WTC11 (cell line): ENCODE measurements around the gene PIK3R1. TPM values are rescaled to one million over a fixed set of nuclear protein-coding genes. Genes with fewer than 3 reads are reported as not detected.

ENCODE experiments used
- ATAC-seq: fragments of 200-7000 bp; cut with Tn5 transposase; 2 replicates; pipeline ENCODE4 v1.10.0; 2021; ENCODE audit warnings: mild to moderate bottlenecking, moderate library complexity
- CTCF ChIA-PET: fragments of 300-600 bp; sonication (Branson Sonifier 250); formaldehyde crosslinking; loops from one replicate; lab custom pipeline; 2021; ENCODE audit warnings: antibody characterized with exemption; lab: Charles Lee
- POLR2A ChIA-PET: fragments of 350-600 bp; sonication (Branson Sonifier 250); formaldehyde crosslinking; loops from one replicate; lab custom pipeline; 2021; ENCODE audit warnings: antibody characterized with exemption; lab: Charles Lee
- DNase-seq: peaks from one replicate; pipeline ENCODE4 v3.0.0; 2021; ENCODE audit warnings: low spot score
- H3K27ac Mint-ChIP-seq: 2 replicates; pipeline ENCODE4 v1.8.0; 2021; ENCODE audit warnings: mixed read lengths
- H3K27me3 Mint-ChIP-seq: 2 replicates; pipeline ENCODE4 v1.8.0; 2021; ENCODE audit warnings: low read depth, mild to moderate bottlenecking, moderate library complexity, mixed read lengths
- H3K36me3 Mint-ChIP-seq: 2 replicates; pipeline ENCODE4 v1.8.0; 2021; ENCODE audit warnings: mixed read lengths
- H3K4me1 Mint-ChIP-seq: 2 replicates; pipeline ENCODE4 v1.8.0; 2022; ENCODE audit warnings: mixed read lengths
- H3K4me3 Mint-ChIP-seq: 2 replicates; pipeline ENCODE4 v1.8.0; 2021; ENCODE audit warnings: mild to moderate bottlenecking, moderate library complexity, mixed read lengths
- H3K9me3 Mint-ChIP-seq: 2 replicates; pipeline ENCODE4 v1.8.0; 2021; ENCODE audit warnings: mixed read lengths
- ATF1 ChIP-seq: sonication (generic); formaldehyde crosslinking; IDR thresholded peaks from 2 replicates; pipeline ENCODE4 v1.8.1; 2023; ENCODE audit warnings: mild to moderate bottlenecking, moderate library complexity, missing genetic modification reagents
- CBFB ChIP-seq: sonication (generic); formaldehyde crosslinking; IDR thresholded peaks from 2 replicates; pipeline ENCODE4 v1.8.1; 2022; ENCODE audit warnings: mild to moderate bottlenecking, low read depth, missing genetic modification reagents
- CREB1 ChIP-seq: sonication (generic); formaldehyde crosslinking; IDR thresholded peaks from 2 replicates; pipeline ENCODE4 v1.8.0; 2023; ENCODE audit warnings: mild to moderate bottlenecking, missing genetic modification reagents
- FOXK1 ChIP-seq: sonication (generic); formaldehyde crosslinking; IDR thresholded peaks from 2 replicates; pipeline ENCODE4 v1.8.0; 2022; ENCODE audit warnings: mild to moderate bottlenecking, moderate library complexity, missing genetic modification reagents
- FOXP1 ChIP-seq: sonication (generic); formaldehyde crosslinking; IDR thresholded peaks from 2 replicates; pipeline ENCODE4 v1.8.0; 2022; ENCODE audit warnings: missing genetic modification reagents, mild to moderate bottlenecking, moderate library complexity, borderline replicate concordance
- MYBL2 ChIP-seq: sonication (generic); formaldehyde crosslinking; IDR thresholded peaks from 2 replicates; pipeline ENCODE4 v1.8.1; 2023; ENCODE audit warnings: mild to moderate bottlenecking, moderate library complexity, missing genetic modification reagents
- NR1H2 ChIP-seq: sonication (generic); formaldehyde crosslinking; IDR thresholded peaks from 2 replicates; pipeline ENCODE4 v1.9.0; 2021; ENCODE audit warnings: mild to moderate bottlenecking, moderate library complexity, missing genetic modification reagents
- RORB ChIP-seq: fragments of 250-450 bp; sonication (Bioruptor Pico); IDR thresholded peaks from 2 replicates; pipeline ENCODE4 v1.9.0; 2021; ENCODE audit warnings: mild to moderate bottlenecking
- SMAD3 ChIP-seq: sonication (generic); formaldehyde crosslinking; IDR thresholded peaks from 2 replicates; pipeline ENCODE4 v1.8.0; 2022; ENCODE audit warnings: missing genetic modification reagents, mild to moderate bottlenecking, borderline replicate concordance
- SMAD4 ChIP-seq: sonication (generic); formaldehyde crosslinking; IDR thresholded peaks from 2 replicates; pipeline ENCODE4 v1.8.0; 2022; ENCODE audit warnings: mild to moderate bottlenecking, missing genetic modification reagents
- SP1 ChIP-seq: sonication (generic); formaldehyde crosslinking; conservative IDR thresholded peaks from 2 replicates; pipeline ENCODE4 v1.8.1; 2022; ENCODE audit warnings: missing genetic modification reagents
- TEAD1 ChIP-seq: sonication (generic); formaldehyde crosslinking; IDR thresholded peaks from 2 replicates; pipeline ENCODE4 v1.8.0; 2022; ENCODE audit warnings: mild to moderate bottlenecking, missing genetic modification reagents
- ZNF121 ChIP-seq: sonication (generic); formaldehyde crosslinking; IDR thresholded peaks from 2 replicates; pipeline ENCODE4 v1.8.0; 2023; ENCODE audit warnings: missing genetic modification reagents
- ZNF263 ChIP-seq: sonication (generic); formaldehyde crosslinking; IDR thresholded peaks from 2 replicates; pipeline ENCODE4 v1.8.1; 2022; ENCODE audit warnings: low read depth, mild to moderate bottlenecking, moderate library complexity, missing genetic modification reagents
- ZNF317 ChIP-seq: sonication (generic); formaldehyde crosslinking; IDR thresholded peaks from 2 replicates; pipeline ENCODE4 v1.8.1; 2023; ENCODE audit warnings: low read depth, mild to moderate bottlenecking, moderate library complexity, missing genetic modification reagents, borderline replicate concordance
- total RNA-seq: library from RNA; stranded (reverse); gene quantifications from 3 replicates; pipeline ENCODE4 v1.2.3, GENCODE V29; 2021
- TF ChIP-seq, protein P1 (sequence below): sonication (generic); formaldehyde crosslinking; IDR thresholded peaks from 2 replicates; pipeline ENCODE4 v1.8.1; 2022; ENCODE audit warnings: low read depth, mild to moderate bottlenecking, moderate library complexity, missing genetic modification reagents, borderline replicate concordance
- TF ChIP-seq, protein P2 (sequence below): sonication (generic); formaldehyde crosslinking; IDR thresholded peaks from 2 replicates; pipeline ENCODE4 v1.8.0; 2022; ENCODE audit warnings: mild to moderate bottlenecking, missing genetic modification reagents
- TF ChIP-seq, protein P3 (sequence below): sonication (generic); formaldehyde crosslinking; IDR thresholded peaks from 2 replicates; pipeline ENCODE4 v1.8.0; 2022; ENCODE audit warnings: missing genetic modification reagents
- TF ChIP-seq, protein P4 (sequence below): sonication (generic); formaldehyde crosslinking; conservative IDR thresholded peaks from 2 replicates; pipeline ENCODE4 v1.8.1; 2022; ENCODE audit warnings: mild to moderate bottlenecking, missing genetic modification reagents

PIK3R1 gene
- total RNA-seq, 1 experiment from 2014 or later: 11.3 TPM

DNA sequence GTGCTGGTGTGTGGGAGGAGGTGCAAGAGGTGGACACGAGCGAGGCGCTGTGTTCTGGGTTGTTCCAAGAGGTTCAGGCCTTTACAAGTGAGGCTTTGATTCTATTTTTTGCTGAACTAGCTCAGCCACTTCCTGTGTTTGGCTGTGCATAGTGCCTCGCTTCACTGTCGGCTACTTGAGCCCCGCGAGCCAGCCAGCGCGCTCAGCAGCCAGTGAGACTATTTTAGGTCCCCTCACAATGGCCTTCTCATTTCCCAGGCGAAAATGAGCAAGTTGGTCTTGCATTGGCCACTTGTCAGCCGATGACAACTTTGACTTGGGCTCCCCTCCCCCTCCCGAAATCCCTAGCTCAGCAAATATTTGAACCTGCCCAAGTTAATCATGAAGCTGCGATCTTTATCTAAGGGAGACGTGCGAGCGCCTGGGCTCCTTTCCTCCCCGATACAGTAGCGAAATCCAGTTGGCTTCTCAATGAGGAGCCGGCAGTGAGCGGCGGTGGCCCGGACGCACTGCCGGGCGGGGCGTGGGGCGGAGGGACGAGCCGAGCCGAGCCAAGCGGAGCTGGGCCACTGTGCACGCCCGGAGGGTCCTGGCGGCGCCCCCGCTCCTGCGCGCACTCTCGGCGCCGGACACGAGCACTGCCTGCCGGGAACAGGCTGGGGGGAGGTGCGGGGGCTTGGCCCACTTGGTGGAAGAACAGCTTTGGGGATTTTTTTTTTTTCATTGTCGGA, 72.6 kb downstream of the PIK3R1 start (continued):
- TF ChIP-seq FOXP1 (CRISPR knock-in tag): peak; percentile 57; the same call in 1 of the 2 replicates
- TF ChIP-seq, protein P1, sequence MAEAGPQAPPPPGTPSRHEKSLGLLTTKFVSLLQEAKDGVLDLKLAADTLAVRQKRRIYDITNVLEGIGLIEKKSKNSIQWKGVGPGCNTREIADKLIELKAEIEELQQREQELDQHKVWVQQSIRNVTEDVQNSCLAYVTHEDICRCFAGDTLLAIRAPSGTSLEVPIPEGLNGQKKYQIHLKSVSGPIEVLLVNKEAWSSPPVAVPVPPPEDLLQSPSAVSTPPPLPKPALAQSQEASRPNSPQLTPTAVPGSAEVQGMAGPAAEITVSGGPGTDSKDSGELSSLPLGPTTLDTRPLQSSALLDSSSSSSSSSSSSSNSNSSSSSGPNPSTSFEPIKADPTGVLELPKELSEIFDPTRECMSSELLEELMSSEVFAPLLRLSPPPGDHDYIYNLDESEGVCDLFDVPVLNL (CRISPR knock-in tag): no peak
- no peak for TF ChIP-seq NR1H2 (CRISPR knock-in tag)
- no peak for TF ChIP-seq SMAD3 (CRISPR knock-in tag)
- no peak for TF ChIP-seq RORB (CRISPR knock-in tag)
- no peak for TF ChIP-seq ZNF263 (CRISPR knock-in tag)
- TF ChIP-seq CBFB (CRISPR knock-in tag): no peak

DNA sequence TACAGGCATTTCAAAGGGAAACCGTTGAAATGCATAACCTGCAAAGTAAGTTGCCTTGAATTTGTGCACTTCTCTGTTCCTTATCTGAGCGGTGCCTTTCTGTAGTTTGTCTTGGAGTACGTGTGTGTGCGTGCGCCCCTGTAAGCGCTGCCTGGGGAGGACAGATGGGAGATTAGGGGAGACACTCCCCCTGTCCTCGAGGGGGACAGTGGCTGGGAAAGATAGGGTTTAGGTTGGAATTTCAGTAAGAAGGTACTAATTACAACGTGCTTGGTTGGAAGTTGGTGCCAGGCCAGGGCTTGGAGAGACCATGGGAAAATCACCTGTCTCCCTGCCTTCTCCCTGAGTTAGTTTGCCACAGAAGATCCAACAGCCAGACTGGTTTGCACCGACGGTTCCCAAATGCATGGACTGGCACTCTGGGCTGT, 73.2 kb downstream of the PIK3R1 start:
- DNase-seq (peak; percentile 15), ATAC-seq (peak; percentile 43)
- Mint-ChIP-seq H3K27ac (peak overlapping the region; percentile 44), H3K9me3 (no peaks in the 10 kb centered on the region), H3K27me3 (no peaks in the 10 kb centered on the region), H3K36me3 (peaks cover 6% of the 10 kb centered on the region; the same call in 1 of the 2 replicates), H3K4me3 (peak overlapping the region; percentile 72), H3K4me1 (peaks cover 64% of the 10 kb centered on the region)
- ChIA-PET POLR2A (no interaction called here), CTCF (interaction anchor here (0.7 to 1.6 kb wide), 9 partner anchors 15 to 735 kb away, joined by 3 to 4 read pairs (median 3); partner anchors contain the start of gene PIK3R1)
- no peak for TF ChIP-seq FOXK1
- TF ChIP-seq ZNF121: no peak
- no peak for TF ChIP-seq ATF1
- 0 out of 2 replicates have a peak, but pooled peaks have one; percentile 11 for TF ChIP-seq SP1 (CRISPR knock-in tag)
- TF ChIP-seq, protein P2, sequence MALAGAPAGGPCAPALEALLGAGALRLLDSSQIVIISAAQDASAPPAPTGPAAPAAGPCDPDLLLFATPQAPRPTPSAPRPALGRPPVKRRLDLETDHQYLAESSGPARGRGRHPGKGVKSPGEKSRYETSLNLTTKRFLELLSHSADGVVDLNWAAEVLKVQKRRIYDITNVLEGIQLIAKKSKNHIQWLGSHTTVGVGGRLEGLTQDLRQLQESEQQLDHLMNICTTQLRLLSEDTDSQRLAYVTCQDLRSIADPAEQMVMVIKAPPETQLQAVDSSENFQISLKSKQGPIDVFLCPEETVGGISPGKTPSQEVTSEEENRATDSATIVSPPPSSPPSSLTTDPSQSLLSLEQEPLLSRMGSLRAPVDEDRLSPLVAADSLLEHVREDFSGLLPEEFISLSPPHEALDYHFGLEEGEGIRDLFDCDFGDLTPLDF (CRISPR knock-in tag): 0 out of 2 replicates have a peak, but pooled peaks have one; percentile 42
- TF ChIP-seq, protein P3, sequence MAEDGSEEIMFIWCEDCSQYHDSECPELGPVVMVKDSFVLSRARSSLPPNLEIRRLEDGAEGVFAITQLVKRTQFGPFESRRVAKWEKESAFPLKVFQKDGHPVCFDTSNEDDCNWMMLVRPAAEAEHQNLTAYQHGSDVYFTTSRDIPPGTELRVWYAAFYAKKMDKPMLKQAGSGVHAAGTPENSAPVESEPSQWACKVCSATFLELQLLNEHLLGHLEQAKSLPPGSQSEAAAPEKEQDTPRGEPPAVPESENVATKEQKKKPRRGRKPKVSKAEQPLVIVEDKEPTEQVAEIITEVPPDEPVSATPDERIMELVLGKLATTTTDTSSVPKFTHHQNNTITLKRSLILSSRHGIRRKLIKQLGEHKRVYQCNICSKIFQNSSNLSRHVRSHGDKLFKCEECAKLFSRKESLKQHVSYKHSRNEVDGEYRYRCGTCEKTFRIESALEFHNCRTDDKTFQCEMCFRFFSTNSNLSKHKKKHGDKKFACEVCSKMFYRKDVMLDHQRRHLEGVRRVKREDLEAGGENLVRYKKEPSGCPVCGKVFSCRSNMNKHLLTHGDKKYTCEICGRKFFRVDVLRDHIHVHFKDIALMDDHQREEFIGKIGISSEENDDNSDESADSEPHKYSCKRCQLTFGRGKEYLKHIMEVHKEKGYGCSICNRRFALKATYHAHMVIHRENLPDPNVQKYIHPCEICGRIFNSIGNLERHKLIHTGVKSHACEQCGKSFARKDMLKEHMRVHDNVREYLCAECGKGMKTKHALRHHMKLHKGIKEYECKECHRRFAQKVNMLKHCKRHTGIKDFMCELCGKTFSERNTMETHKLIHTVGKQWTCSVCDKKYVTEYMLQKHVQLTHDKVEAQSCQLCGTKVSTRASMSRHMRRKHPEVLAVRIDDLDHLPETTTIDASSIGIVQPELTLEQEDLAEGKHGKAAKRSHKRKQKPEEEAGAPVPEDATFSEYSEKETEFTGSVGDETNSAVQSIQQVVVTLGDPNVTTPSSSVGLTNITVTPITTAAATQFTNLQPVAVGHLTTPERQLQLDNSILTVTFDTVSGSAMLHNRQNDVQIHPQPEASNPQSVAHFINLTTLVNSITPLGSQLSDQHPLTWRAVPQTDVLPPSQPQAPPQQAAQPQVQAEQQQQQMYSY: no peak

DNA sequence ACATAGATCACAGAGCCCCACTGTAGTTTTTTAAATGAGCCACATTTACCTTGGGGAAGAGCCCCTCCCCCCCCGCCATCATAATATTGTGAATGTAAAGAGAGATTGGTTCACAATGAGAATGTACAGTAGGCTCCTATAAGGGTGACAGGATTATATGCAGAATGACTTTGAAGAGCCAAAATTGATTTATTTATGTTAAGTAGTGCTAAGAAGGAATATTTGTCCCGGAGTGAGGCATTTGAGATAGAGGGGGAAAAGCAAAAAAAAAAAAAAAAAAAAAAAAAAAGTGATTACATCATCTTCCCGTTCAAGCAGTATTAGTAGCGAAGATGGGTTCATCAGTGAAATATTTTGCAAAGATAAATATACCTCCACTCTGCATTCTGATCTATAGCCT, 73.9 kb downstream of the PIK3R1 start:
- no peaks in the 10 kb centered on the region for H3K9me3 Mint-ChIP-seq
- TF ChIP-seq TEAD1: no peak
- TF ChIP-seq CREB1: no peak
- TF ChIP-seq, protein P4, sequence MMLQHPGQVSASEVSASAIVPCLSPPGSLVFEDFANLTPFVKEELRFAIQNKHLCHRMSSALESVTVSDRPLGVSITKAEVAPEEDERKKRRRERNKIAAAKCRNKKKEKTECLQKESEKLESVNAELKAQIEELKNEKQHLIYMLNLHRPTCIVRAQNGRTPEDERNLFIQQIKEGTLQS: no peak
- TF ChIP-seq ZNF317 (CRISPR knock-in tag): no peak
- no peak for TF ChIP-seq SMAD4 (CRISPR knock-in tag)
- TF ChIP-seq MYBL2 (CRISPR knock-in tag): no peak
- DNase-seq (no peak), ATAC-seq (no peak)
- H3K4me3 Mint-ChIP-seq: peak overlapping the region; percentile 72
- H3K4me1 Mint-ChIP-seq: peaks cover 58% of the 10 kb centered on the region
- ChIA-PET POLR2A (no interaction called here), CTCF (interaction anchor here (1.2 to 1.6 kb wide), 2 partner anchors 17 to 734 kb away, joined by 3 to 4 read pairs; no protein-coding TSS in a partner anchor)
- no peaks in the 10 kb centered on the region for H3K27me3 Mint-ChIP-seq
- H3K27ac Mint-ChIP-seq: no peak overlapping the region
- H3K36me3 Mint-ChIP-seq: peaks cover 14% of the 10 kb centered on the region
